Fibroblast of pulmonary artery (primary cell): ENCODE measurements around the gene GP9.

ENCODE experiments used
- DNase-seq: peaks from one replicate; pipeline ENCODE4 v3.0.0-alpha.2; 2010; ENCODE audit warnings: low read depth
- H3K4me3 ChIP-seq: replicated peaks from 2 replicates; pipeline ENCODE4 v1.5.1; 2011; ENCODE audit warnings: low read depth, mild to moderate bottlenecking, control low read depth, low read length, moderate library complexity
- TF ChIP-seq, protein P1 (sequence below): IDR thresholded peaks from 2 replicates; pipeline ENCODE4 v1.5.1; 2011; ENCODE audit warnings: mild to moderate bottlenecking, control low read depth, low read length, inconsistent platforms; ENCODE audit errors: missing control alignments

The GP9 gene

DNA sequence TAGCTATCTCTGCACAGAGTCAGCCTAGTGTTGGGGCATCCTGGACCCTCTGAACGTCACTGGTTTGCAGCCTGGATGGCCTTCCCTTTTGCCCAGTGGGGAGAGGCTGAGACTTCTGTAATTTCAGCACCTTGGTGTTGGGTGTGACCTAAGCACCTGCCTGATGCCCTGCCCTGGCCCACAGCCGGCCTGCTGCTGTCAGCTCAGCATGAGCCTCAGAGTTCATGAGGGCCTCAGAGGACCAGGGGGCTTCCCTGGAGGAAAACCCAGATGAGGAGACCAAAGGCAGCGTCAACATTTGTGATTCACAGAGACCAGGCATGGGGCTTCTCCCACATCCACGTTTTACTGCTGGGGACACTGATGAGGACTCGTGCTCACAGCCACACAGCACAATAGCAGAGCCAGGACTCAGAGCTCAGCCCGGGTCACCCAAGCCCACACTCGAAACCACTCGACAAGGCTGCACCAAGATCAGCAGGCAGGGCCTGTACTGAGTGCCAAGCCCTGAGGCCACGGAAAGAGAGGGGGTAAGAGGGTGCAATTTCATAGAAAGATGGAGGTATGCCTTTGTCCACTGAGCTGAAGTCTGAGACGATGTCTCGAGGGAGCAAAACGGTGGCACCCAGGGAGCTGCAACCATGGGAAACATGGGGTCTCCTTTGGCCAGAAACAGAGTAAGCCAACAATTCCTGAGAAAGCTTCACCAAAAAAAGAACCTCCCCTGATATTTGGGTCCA, 9.9 kb upstream of the GP9 start:
- TF ChIP-seq, protein P1, sequence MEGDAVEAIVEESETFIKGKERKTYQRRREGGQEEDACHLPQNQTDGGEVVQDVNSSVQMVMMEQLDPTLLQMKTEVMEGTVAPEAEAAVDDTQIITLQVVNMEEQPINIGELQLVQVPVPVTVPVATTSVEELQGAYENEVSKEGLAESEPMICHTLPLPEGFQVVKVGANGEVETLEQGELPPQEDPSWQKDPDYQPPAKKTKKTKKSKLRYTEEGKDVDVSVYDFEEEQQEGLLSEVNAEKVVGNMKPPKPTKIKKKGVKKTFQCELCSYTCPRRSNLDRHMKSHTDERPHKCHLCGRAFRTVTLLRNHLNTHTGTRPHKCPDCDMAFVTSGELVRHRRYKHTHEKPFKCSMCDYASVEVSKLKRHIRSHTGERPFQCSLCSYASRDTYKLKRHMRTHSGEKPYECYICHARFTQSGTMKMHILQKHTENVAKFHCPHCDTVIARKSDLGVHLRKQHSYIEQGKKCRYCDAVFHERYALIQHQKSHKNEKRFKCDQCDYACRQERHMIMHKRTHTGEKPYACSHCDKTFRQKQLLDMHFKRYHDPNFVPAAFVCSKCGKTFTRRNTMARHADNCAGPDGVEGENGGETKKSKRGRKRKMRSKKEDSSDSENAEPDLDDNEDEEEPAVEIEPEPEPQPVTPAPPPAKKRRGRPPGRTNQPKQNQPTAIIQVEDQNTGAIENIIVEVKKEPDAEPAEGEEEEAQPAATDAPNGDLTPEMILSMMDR: no peak
- DNase-seq: no peak
- no peak overlapping the region for H3K4me3 ChIP-seq

- TF ChIP-seq, protein P1: no peak
- no peak overlapping the region for H3K4me3 ChIP-seq
- DNase-seq: no peak
These were observed 8.7 kb upstream of the GP9 start for GRCh38 chr3:129051871-129052340.

GRCh38 chr3:129052675-129053074, 7.9 kb upstream of the GP9 start:
- TF ChIP-seq, protein P1: no peak
- H3K4me3 ChIP-seq: no peak overlapping the region
- DNase-seq: peak; percentile 14

- DNase-seq: no peak
- no peak overlapping the region for H3K4me3 ChIP-seq
- TF ChIP-seq, protein P1: no peak
These were observed 5.9 kb upstream of the GP9 start for GRCh38 chr3:129054605-129055104.

GRCh38 chr3:129056451-129057173, 4.0 kb upstream of the GP9 start:
- DNase-seq: no peak
- no peak overlapping the region for H3K4me3 ChIP-seq
- TF ChIP-seq, protein P1: no peak

- no peak overlapping the region for H3K4me3 ChIP-seq
- DNase-seq: no peak
- TF ChIP-seq, protein P1: no peak
These were observed 3.3 kb upstream of the GP9 start for GRCh38 chr3:129057249-129057648.
